ENCODE data around the gene TEX29. TPM values are rescaled to one million over a fixed set of nuclear protein-coding genes. Genes with fewer than 3 reads are reported as not detected.

TEX29 gene
- total RNA-seq, 1 experiment from 2014 or later, result not detected

DNA sequence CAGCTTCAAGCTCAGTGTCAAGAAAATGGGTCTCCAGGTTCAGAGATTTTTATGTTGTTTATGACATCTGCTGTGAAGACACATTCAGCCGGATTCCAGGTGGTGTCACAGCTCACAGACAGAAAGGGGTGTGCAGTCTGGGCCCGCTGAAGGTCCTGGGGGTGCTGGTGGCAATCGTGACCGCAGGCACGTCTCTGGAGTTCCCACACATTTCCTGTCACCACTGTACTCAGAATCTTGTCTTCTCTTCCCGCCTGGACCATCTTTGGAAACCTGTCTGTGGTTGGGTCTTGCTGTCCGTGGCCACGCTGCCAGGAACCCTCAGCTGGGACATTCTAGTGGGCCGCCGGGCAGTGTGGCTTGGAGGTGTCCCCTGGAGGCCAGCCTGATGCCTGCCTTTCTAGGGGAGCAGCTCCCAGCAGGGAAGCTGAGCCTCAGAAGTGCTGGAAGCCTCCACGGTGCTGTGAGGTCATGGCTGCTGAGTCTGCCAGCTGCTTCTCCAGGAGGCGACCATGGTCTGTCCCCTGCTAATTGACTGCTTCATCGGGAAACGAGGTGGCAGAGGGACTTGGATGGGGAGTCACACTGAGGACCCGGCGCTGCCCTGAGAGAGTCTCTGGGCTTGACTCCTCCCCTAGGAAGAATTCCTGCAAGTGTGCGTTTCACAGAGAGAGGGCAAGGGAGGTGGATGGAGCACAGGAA lies 3.7 kb downstream of the TEX29 start:
- Histone ChIP-seq H3K4me1 (ENCODE audit: control insufficient read depth, insufficient read depth, low read length) (no peaks in the 10 kb centered on the region), H3K27me3 (ENCODE audit: control insufficient read depth, insufficient read depth, low read length) (no peaks in the 10 kb centered on the region), H3K27ac (ENCODE audit: low read length) (no peak overlapping the region), H3K4me3 (ENCODE audit: low read depth in 2 of 2, low read length in 2 of 2) (no peak overlapping the region), H3K9me3 (ENCODE audit: control insufficient read depth, insufficient read depth, low read depth, low read length) (no peaks in the 10 kb centered on the region), H3K36me3 (ENCODE audit: control insufficient read depth, insufficient read depth, low read length) (no peaks in the 10 kb centered on the region)
- TF ChIP-seq TCF7L2 (IDR thresholded peaks at IDR 0.05; ENCODE audit: low read depth, low read length) (no peak), SIN3A (IDR thresholded peaks at IDR 0.05; ENCODE audit: borderline replicate concordance, insufficient read depth, low read depth, low read length) (no peak), POLR2AphosphoS5 (IDR thresholded peaks at IDR 0.05; ENCODE audit: low read depth, low read length) (no peak)
- TF ChIP-seq, protein P1, sequence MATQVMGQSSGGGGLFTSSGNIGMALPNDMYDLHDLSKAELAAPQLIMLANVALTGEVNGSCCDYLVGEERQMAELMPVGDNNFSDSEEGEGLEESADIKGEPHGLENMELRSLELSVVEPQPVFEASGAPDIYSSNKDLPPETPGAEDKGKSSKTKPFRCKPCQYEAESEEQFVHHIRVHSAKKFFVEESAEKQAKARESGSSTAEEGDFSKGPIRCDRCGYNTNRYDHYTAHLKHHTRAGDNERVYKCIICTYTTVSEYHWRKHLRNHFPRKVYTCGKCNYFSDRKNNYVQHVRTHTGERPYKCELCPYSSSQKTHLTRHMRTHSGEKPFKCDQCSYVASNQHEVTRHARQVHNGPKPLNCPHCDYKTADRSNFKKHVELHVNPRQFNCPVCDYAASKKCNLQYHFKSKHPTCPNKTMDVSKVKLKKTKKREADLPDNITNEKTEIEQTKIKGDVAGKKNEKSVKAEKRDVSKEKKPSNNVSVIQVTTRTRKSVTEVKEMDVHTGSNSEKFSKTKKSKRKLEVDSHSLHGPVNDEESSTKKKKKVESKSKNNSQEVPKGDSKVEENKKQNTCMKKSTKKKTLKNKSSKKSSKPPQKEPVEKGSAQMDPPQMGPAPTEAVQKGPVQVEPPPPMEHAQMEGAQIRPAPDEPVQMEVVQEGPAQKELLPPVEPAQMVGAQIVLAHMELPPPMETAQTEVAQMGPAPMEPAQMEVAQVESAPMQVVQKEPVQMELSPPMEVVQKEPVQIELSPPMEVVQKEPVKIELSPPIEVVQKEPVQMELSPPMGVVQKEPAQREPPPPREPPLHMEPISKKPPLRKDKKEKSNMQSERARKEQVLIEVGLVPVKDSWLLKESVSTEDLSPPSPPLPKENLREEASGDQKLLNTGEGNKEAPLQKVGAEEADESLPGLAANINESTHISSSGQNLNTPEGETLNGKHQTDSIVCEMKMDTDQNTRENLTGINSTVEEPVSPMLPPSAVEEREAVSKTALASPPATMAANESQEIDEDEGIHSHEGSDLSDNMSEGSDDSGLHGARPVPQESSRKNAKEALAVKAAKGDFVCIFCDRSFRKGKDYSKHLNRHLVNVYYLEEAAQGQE (IDR thresholded peaks at IDR 0.05; ENCODE audit: insufficient read depth in 1 of 2, low read depth in 2 of 2, low read length in 1 of 2), result no peak
- TF ChIP-seq, protein P2, sequence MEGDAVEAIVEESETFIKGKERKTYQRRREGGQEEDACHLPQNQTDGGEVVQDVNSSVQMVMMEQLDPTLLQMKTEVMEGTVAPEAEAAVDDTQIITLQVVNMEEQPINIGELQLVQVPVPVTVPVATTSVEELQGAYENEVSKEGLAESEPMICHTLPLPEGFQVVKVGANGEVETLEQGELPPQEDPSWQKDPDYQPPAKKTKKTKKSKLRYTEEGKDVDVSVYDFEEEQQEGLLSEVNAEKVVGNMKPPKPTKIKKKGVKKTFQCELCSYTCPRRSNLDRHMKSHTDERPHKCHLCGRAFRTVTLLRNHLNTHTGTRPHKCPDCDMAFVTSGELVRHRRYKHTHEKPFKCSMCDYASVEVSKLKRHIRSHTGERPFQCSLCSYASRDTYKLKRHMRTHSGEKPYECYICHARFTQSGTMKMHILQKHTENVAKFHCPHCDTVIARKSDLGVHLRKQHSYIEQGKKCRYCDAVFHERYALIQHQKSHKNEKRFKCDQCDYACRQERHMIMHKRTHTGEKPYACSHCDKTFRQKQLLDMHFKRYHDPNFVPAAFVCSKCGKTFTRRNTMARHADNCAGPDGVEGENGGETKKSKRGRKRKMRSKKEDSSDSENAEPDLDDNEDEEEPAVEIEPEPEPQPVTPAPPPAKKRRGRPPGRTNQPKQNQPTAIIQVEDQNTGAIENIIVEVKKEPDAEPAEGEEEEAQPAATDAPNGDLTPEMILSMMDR (IDR thresholded peaks at IDR 0.05), result no peak
- ChIA-PET CTCF (no interaction called here), POLR2A (no interaction called here)
- ATAC-seq, result no peak
- no peak for DNase-seq (ENCODE audit: low read depth, low spot score)
- BruUV-seq (replicated peaks), result no TSS peak
- in situ Hi-C loops (cut with HindIII; ENCODE audit: low pct_unique_long_range_greater_than_20kb, low sequenced_read_pairs), result no loop called here
- intact Hi-C loops (cut with micrococcal nuclease; ENCODE audit: unreplicated experiment), result no loop called here

DNA sequence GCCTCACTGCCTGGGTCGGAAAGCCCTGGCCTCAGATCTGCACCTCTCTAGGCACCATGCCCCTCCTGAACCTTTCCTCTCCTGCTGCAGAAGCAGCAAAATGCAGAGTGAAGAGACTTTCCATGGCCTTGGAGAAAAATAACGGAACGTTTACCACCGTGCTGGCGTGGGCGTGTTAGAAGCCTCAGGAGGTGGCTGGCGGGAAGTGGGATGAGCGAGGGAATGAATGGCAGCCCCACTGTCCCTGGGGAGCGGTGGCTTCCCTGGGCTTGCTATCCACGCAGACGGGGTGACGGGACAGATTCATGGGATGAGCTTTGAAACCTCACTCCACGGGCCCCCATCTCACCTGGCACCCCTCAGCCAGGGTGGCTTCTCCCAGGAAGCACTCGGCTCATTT lies 4.3 kb downstream of the TEX29 start:
- DNase-seq (ENCODE audit: low read depth, low spot score) (no peak), ATAC-seq (no peak)
- Histone ChIP-seq H3K4me3 (ENCODE audit: low read depth in 2 of 2, low read length in 2 of 2) (no peak overlapping the region), H3K9me3 (ENCODE audit: control insufficient read depth, insufficient read depth, low read depth, low read length) (no peaks in the 10 kb centered on the region), H3K27me3 (ENCODE audit: control insufficient read depth, insufficient read depth, low read length) (no peaks in the 10 kb centered on the region), H3K36me3 (ENCODE audit: control insufficient read depth, insufficient read depth, low read length) (no peaks in the 10 kb centered on the region), H3K27ac (ENCODE audit: low read length) (no peak overlapping the region), H3K4me1 (ENCODE audit: control insufficient read depth, insufficient read depth, low read length) (no peaks in the 10 kb centered on the region)
- BruUV-seq (replicated peaks), result no TSS peak
- ChIA-PET POLR2A (no interaction called here), CTCF (no interaction called here)
- TF ChIP-seq, protein P2 (IDR thresholded peaks at IDR 0.05), result no peak
- TF ChIP-seq SIN3A (IDR thresholded peaks at IDR 0.05; ENCODE audit: borderline replicate concordance, insufficient read depth, low read depth, low read length) (no peak), TCF7L2 (IDR thresholded peaks at IDR 0.05; ENCODE audit: low read depth, low read length) (no peak), POLR2AphosphoS5 (IDR thresholded peaks at IDR 0.05; ENCODE audit: low read depth, low read length) (no peak)
- TF ChIP-seq, protein P1 (IDR thresholded peaks at IDR 0.05; ENCODE audit: insufficient read depth in 1 of 2, low read depth in 2 of 2, low read length in 1 of 2), result no peak
- intact Hi-C loops (cut with micrococcal nuclease; ENCODE audit: unreplicated experiment) (no loop called here), in situ Hi-C loops (cut with HindIII; ENCODE audit: low pct_unique_long_range_greater_than_20kb, low sequenced_read_pairs) (no loop called here)
